NCI-H2171 (cell line): Measurements from ENCODE around the gene MSH4.
A peak's percentile ranks its signal among the peaks of the same experiment; 100 is the strongest.
"Not testable (repeated sequence)": the region's sequence is repeated elsewhere in the genome, so short reads cannot be mapped to it uniquely, and the experiment has no call there.

Source experiments
- DNase-seq: peaks from one replicate; lab custom pipeline; 2025; lab: John Stamatoyannopoulos, UW

MSH4 gene

GRCh38 chr1:75796376-75797272 is at the start of gene MSH4:
Gene MSH4 (plus strand): TSS chr1:75796882. CDS start chr1:75796986, 104 bp downstream.
- DNase-seq: no peak

GRCh38 chr1:75757210-75757609 is 39.5 kb upstream of the MSH4 start:
- DNase-seq: not testable (repeated sequence)

GRCh38 chr1:75758543-75758942 is 38.1 kb upstream of the MSH4 start:
- not testable (repeated sequence) for DNase-seq

GRCh38 chr1:75764057-75764655 is 32.5 kb upstream of the MSH4 start:
- no peak for DNase-seq

- no peak for DNase-seq
Measured at GRCh38 chr1:75765697-75766355, 30.9 kb upstream of the MSH4 start.

- no peak for DNase-seq
Measured at GRCh38 chr1:75768016-75768415, 28.7 kb upstream of the MSH4 start.

- no peak for DNase-seq
Measured at GRCh38 chr1:75770761-75771160, 25.9 kb upstream of the MSH4 start.

DNA sequence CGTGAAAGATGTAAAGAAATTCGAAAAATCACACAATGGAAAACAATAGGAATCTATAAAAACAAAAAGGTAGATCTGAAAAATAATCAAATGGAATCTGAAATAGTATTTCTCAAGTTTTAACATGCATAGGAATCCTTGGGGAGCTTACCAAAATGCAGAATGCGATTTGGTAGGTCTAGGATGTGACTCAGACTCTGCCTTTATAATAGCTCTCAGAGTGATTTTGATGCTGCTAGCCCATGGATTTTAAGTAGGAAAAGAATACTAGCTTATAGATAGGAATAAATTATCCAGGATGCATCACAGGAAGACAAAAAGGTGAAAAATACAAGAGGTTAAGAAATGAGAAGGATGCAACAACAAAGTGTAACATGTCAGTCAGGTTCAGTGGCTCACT is 24.7 kb upstream of the MSH4 start:
- DNase-seq: no peak

GRCh38 chr1:75777812-75778211 is 18.9 kb upstream of the MSH4 start:
- DNase-seq: not testable (repeated sequence)

- not testable (repeated sequence) for DNase-seq
Measured at GRCh38 chr1:75778694-75779093, 18.0 kb upstream of the MSH4 start.

DNA sequence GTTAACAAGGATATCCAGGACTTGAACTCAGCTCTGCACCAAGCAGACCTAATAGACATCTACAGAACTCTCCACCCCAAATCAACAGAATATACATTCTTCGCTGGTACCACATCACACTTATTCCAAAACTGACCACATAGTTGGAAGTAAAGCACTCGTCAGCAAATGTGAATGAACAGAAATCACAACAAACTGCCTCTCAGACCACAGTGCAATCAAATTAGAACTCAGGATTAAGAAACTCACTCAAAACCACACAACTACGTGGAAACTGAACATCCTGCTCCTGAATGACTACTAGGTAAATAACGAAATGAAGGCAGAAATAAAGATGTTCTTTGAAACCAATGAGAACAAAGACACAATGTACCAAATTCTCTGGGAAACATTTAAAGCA is 16.5 kb upstream of the MSH4 start:
- not testable (repeated sequence) for DNase-seq

DNA sequence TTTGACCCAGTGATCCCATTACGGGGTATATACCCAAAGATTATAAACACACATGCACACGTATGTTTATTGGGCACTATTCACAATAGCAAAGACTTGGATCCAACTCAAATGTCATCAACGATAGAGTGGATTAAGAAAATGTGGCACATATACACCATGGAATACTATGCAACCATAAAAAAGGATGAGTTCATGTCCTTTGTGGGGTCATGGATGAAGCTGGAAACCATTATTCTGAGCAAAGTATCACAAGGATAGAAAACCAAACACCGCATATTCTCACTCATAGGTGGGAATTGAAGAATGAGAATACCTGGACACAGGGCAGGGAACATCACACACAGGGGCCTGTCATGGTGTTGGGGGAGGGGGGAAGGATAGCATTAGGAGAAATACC is 12.8 kb upstream of the MSH4 start:
- DNase-seq: not testable (repeated sequence)

GRCh38 chr1:75785320-75785982 is 11.2 kb upstream of the MSH4 start:
- DNase-seq: no peak

DNA sequence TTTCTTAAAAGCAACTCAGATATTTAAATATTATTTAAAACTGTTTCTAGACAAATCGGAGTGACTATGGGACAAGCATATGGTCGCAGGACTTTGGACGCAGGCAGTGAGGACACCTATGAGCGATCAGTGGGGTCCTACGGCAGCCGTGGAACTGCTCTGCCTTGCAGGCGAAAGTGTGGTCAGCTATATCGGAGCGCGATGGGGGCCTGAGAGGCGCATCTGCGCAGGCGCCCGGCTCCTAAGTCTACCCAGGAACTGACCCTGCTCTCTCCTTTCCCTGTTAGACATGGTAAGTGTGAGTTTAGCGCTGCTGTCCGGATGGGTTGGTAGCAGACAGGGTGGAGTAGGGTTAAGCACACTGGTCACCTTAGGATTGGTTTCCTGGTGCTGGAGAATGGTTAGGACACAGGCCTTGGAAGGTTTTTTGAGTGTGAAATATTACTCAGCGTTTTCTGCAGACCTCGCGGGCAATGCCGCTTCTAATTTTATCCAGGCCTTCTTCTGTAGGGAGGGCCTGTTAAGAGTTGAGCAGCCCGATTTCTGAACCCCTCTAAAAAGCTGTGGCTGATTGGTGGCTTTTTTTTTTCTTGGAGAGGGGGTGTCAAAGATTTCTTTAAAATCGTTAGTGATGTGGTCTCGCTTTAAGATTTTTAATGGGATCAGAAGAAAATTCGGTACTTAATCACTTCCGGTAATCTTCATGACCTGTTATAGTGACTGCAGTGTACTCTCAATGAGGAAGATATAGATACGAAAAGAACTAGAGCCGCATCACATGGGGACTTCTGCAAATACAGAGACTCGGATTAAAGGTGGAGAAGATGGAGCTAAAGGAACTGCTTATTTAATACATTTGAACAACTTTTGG is 10.5 kb upstream of the MSH4 start, which contains the start of gene RABGGTB:
RABGGTB (plus strand) TSS at position 274 of the 871 bp plus-strand sequence; CDS start at position 290, 16 bp downstream.
- DNase-seq: peak; percentile 90

DNA sequence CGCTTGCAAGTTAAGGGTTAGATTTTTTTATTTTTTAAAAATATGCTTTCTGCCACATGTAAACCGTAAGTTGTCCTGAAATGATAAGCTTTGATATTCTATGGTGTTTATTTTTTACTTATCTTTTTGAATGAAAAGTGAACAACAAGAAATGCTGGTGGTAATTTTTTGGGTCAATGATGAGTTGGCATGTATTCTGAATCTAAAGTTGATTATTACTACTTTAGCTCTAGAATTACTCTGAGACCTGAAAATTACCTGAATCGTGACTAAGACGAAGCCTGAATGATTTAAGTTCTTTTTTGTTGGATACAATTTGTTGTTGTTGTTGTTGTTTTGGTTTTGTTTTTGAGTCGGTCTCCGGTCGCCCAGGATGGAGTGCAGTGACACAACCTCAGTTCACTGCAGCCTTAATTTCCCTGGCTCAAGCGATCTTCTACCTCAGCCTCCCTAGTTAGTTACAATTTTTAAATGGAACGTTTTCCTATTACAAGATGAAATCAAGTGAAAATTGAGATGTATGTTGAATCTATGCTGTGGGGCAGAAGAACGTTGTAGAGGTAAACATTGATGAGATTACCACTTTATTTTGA is 9.7 kb upstream of the MSH4 start:
- DNase-seq: no peak

GRCh38 chr1:75787524-75787923 is 9.2 kb upstream of the MSH4 start:
- DNase-seq: no peak

DNA sequence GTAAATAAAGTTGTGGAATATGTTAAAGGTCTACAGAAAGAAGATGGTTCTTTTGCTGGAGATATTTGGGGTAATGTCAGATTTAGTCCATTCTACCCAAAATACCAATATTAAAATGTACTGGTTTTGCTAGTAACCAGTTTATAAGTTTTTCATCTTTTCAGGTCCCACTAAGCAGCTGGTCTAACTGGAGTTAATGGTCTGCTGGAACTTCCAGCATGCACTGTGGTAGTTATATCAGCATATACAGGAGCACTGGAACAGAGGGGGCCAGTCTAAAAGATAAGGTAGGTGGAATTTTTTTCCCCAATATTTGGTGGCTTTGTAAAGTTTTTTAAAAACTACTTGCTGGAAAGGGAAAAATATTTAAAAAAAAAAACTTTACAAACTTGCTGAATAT is 6.7 kb upstream of the MSH4 start:
- DNase-seq: no peak

DNA sequence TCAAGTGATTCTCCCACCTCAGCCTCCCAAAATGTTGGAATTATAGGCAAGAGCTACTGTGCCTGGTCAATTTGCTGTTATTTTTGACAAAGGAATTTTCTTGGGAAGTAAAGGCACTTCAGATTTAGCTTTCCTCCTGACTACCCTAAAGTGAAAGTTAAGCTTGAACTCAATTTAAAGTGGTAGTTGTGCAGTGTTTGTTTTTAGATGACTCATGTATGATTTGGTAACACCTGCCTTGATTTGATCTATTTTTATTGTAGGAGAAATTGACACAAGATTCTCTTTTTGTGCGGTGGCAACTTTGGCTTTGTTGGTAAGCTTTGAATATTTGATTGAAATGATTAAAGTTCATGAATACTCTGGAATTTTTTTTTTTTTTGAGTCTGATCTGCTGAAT is 5.7 kb upstream of the MSH4 start:
- no peak for DNase-seq

- no peak for DNase-seq
Measured at GRCh38 chr1:75792091-75792490, 4.6 kb upstream of the MSH4 start.

DNA sequence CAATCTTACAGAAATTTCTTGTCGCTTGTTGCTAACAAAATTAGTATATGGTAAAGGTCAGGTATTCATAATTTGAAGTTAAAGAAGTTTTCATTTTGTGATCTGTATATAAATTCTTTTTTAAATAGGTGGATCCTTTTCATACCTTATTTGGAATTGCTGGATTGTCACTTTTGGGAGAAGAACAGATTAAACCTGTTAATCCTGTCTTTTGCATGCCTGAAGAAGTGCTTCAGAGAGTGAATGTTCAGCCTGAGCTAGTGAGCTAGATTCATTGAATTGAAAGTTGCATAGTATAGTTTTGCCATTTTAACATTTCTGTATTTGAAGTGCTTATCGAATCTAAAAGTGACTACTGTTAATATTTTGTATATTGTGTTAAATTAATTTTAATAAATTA is 2.3 kb upstream of the MSH4 start:
- DNase-seq: no peak

GRCh38 chr1:75795703-75796193 is 934 bp upstream of the MSH4 start:
- no peak for DNase-seq
